Astrocyte of the cerebellum (primary cell): Measurements from ENCODE around the gene RANBP3L.

Experiments used
- DNase-seq: peaks from one replicate; pipeline ENCODE4 v3.0.0-alpha.2; 2011; ENCODE audit warnings: low read depth
- H3K4me3 ChIP-seq: 2 replicates; pipeline ENCODE4 v1.5.1; 2011; ENCODE audit warnings: mild to moderate bottlenecking, low read depth, low read length, moderate library complexity
- CTCF ChIP-seq: IDR thresholded peaks from 2 replicates; pipeline ENCODE4 v1.5.1; 2012; ENCODE audit warnings: low read length, low read depth, moderate library complexity, mild to moderate bottlenecking; ENCODE audit errors: missing control alignments
- in situ Hi-C: cut with HindIII; loops from 2 replicates; pipeline ENCODE4 v1.10.0; 2017; ENCODE audit warnings: low sequenced_read_pairs

Gene RANBP3L

GRCh38 chr5:36304095-36304805 is 2.5 kb upstream of the RANBP3L start:
- no peak for TF ChIP-seq CTCF
- DNase-seq: no peak
- H3K4me3 ChIP-seq: no peak overlapping the region
- in situ Hi-C loops: no loop called here

GRCh38 chr5:36300927-36301540 is 668 bp downstream of the RANBP3L start:
- TF ChIP-seq CTCF: no peak
- peak overlapping the region; percentile 22 for H3K4me3 ChIP-seq
- DNase-seq: no peak
- in situ Hi-C loops: no loop called here

- DNase-seq: no peak
- TF ChIP-seq CTCF: no peak
- H3K4me3 ChIP-seq: peak overlapping the region; percentile 22
- in situ Hi-C loops: no loop called here
These were observed 1.3 kb downstream of the RANBP3L start for GRCh38 chr5:36300191-36300926.

GRCh38 chr5:36298552-36298951 is 3.1 kb downstream of the RANBP3L start:
- DNase-seq: no peak
- in situ Hi-C loops: no loop called here
- no peak overlapping the region for H3K4me3 ChIP-seq
- no peak for TF ChIP-seq CTCF

GRCh38 chr5:36297653-36298052 is 4.0 kb downstream of the RANBP3L start:
- in situ Hi-C loops: no loop called here

More at GRCh38 chr5:36297653-36298052, 4.0 kb downstream of the RANBP3L start:
- no peak overlapping the region for H3K4me3 ChIP-seq
- DNase-seq: no peak
- TF ChIP-seq CTCF: no peak
